Right forelimb (tissue), 1 donor: ENCODE measurements around the gene LACTB.

ENCODE experiments used
- DNase-seq: peaks from one replicate; pipeline ENCODE4 v3.0.0-alpha.2; 2018

LACTB gene

DNA sequence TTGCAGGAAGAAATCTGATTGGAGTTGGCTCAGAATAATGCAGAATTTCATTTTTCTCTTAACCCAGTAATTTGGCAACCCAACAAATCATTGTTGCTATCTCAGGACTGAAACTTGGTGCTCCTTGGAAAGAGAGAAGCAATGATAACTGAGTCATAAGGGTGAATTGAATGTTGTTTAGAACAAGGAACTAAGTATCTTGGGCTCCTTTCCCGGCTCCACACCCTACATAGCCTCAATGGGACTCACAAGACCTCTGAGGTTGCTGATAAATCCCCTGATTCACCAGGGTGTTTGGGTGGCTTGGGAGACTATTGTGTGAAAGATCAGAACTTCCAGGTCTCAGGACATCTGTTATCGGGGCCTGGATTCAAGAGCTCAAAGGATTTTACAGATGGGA is 60.0 kb downstream of the LACTB start:
- DNase-seq: no peak

DNA sequence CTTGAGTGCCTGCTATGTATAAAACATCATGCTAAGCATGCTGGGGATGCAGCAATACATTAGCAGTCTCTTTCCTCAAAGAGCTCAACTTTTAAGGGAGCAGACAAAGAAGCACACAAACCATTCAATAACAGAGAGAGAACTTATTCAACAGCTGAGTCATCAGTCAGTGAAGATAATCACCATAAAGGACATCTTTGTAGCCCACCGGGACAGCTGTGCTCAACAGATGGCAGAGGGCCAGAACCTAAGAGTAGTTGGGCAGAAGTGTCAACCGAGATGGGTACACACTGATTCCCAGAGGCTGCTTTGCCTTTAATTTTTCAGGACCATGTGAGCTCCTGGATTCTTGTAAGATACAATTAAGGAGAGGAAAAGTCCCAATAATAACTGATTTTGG is 63.5 kb downstream of the LACTB start:
- no peak for DNase-seq

DNA sequence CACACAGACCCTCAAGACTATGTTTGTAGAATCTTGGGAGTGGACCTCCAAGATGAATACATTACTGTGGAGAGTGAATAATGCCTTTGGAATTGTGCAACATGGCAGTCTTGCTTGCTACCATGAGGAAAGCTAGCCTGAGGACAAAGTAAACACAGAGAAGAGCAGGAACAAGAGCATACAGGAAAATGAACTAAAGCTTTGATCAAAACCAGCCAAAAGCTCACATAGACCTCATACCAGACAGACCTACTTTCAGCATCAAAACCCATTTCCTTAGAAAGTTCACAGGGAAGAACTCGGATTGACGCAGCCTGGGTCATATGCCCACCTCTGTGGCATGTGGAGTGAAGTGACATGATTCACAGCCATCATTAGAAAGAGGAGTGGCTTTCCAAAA is 64.4 kb downstream of the LACTB start:
- no peak for DNase-seq

DNA sequence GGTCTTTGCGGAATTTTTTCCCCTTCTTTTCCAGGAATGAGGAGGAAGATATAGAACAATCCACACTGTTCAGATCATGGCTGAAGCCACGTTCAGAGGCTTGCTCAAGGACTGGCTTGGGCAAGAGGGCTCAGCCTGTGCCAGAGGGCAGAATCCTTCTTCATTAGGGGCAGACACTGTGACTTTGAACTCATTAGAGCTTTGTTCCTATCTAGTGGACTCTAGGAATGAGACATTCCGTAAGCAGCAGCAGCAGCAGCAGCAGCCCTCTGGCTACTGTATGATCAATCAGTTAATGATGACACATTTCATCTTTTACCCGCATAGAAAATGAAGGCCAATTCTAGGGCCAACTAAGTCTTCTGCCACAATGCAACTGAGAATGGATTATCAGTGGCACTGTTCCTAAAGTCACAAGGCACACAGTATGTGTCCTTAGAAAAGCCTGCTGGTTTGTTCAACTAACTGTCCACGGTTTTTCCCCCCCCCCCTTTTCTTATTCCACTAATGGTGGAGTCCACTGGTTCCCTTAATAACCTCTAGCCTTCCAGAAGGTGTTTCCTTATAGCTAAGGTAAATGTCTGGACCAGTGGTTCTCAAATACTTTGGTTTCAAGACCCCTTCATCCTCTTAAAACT is 66.0 kb downstream of the LACTB start:
- no peak for DNase-seq

DNA sequence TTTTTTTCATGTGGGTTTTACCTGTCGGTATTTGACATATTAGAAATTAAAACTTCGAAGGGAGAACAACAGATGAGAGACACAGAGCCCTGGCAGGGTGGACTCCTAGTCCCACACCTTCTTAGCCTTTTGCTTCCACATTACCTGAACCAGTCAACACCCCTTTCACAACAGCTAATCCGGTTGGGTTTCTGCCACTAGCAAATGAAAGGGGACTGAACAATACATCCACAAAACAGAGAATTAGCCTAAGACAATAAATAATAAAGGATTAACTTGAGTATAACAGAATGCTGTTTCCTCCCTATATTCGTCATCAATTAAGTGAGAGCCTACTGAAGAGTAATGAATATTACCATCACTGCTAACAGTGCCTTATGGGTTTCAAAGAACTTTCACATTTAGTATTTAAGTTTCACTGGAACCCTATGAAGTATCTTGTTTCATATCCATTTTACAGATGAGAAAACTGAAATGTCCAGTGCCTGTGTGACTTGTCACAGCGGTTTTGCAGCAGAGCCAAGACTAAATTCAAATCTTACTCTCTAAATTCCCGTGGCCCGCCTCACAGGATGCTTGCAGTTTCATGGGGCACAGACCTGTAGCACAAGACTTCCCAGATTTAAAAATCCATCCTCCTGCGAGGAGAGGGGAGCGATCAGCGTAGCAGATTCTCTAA is 66.7 kb downstream of the LACTB start:
- DNase-seq: no peak

DNA sequence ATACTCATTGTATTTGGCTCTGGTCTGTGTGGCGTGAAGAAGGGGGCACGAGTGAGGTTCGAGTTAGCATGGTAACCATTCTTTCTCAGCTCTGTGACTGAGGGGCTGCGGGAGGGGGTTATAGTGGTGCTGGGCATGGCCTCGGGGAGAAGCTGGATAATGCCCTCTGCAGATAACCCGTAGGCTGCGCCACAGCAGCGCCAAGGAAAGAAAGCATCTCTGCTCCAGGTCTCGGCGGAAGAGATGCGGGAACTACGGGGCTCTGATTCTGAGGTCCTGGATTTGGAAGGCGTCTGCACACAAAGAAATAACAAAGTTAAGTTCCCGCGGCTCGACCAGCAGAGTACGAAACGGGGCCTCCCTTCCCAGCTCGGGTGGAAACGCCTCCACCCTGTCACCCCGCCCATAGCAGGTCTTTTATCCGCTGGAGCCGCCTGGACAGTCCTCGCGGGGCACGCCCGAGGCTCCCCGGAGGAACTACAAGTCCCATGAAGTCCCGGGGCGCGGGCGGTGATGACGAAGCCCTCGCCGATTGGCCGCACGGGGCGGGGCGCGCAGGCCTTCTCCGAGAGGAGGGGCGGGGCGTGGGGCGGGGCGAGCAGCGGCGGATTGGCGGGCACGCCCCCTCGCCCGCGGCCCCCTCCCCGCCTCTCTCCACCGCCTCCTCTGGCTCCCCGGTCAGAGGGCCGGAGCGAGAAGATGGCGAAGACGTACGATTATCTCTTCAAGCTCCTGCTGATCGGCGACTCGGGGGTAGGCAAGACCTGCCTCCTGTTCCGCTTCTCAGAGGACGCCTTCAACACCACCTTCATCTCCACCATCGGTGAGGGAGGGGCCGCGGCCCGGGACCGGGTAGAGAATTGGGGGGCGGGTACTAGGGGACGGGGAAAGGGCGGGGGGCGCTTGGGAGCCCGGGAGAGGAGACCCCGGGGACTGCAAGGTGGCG is 67.5 kb downstream of the LACTB start, which contains the start of gene RAB8B:
TSS of gene RAB8B (plus strand) at position 681 of the 946 bp plus-strand sequence. CDS start at position 700, 19 bp downstream.
- DNase-seq: peak; percentile 99

DNA sequence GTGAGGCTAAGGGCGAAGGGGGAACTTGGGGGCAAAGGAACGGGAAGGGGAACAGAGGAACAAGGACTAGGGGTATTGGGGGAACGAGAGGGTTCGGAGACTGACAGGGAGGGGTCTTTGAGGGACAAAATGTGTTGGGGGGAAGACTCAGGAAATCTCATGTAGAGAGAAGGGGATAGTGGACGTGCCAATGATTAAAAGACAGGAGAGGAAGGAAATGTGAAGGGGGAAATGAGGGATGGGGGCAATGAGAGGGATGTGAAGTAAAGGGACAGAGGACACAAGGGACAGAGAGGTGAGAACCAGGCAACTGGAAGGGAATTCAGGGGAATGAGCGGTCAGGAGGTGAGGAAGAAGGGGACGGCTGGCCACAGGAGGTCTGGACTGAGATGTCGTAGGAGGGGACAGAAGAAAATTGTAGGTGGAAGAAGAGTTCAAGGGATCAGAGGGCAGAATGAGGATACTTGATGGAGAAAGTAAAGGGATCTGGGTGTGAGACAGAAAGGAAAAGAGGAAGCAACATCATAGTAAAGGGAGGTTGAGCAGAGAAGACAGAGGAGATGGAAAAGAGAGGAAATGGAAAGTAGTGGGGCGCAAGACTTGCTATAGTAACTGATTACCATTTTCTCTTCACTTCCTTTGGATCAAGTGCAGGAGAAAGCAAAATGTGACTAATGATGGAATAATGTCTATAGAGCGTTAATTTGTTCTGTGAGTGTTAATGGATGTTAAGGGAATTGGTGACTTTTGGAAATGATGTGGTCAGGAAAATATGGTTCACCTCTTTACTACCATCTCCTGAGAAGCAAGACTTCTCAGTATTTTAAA is 68.5 kb downstream of the LACTB start:
- no peak for DNase-seq

DNA sequence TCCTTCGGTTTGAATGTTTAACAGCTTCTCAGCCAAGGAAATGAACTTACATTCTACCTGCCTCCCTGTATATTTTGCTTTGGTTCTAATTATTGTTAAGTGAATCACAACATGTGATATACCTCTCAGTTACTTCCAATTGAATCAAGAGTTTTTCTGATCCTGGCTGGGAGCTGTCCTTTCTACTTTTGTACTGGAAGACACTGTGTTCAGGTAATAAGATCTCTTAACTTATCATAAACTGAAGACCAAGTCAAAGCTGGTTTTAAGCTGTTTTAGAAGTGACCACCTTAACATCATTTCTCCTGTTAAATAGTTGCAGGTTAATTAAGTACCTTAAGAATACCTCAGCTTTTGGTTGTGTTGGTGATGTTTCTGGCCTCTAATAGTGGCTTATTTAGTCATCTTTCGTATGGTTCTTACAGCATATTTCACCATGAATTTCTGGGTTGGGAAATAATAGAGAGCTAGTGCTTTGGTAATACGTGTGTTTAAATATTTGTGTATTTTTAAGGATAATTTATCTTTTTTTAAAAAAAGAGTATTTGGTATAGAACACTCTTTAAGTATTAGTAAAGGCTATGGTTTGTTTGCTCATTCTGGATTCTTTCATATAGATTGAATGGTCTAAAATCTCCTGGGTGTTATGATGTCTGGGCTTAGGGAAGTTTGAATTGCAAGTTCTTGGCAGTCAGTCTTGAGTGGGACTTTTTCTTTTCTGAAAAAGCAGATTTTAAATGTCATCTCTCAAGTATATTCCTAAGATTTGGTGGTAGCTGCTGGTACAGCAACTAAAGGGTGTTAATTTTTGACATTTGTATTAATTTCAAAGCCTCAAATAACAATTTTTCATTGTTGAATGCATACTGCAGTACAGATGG is 69.3 kb downstream of the LACTB start:
- DNase-seq: no peak
